Measurements from ENCODE around the gene ACTBL2. TPM values are rescaled to one million over a fixed set of nuclear protein-coding genes. Genes with fewer than 3 reads are reported as not detected.

The ACTBL2 gene
- total RNA-seq, 1 experiment from 2014 or later, result not detected

GRCh38 chr5:57497733-57498132, 15.1 kb upstream of the ACTBL2 start (continued):
- no peak for TF ChIP-seq AFF4 (CRISPR knock-in tag; IDR thresholded peaks at IDR 0.05; ENCODE audit: borderline replicate concordance)
- TF ChIP-seq NFE2L1 (CRISPR knock-in tag; IDR thresholded peaks at IDR 0.05), result no peak
- TF ChIP-seq ZNF317 (CRISPR knock-in tag; IDR thresholded peaks at IDR 0.05; ENCODE audit: borderline replicate concordance, low read depth), result no peak
- TF ChIP-seq IRF2 (CRISPR knock-in tag; IDR thresholded peaks at IDR 0.05; ENCODE audit: borderline replicate concordance, low read depth), result no peak
- TF ChIP-seq ZSCAN18 (CRISPR knock-in tag; IDR thresholded peaks at IDR 0.05), result no peak

GRCh38 chr5:57495285-57496086, 12.9 kb upstream of the ACTBL2 start:
- ATAC-seq (no peak), DNase-seq (ENCODE audit: low spot score) (no peak)
- CTCF ChIA-PET, result interaction anchor here (0.9 kb wide), 1 partner anchor 284 kb away, joined by 3 read pairs; no protein-coding TSS in a partner anchor
- H3K9me3 Mint-ChIP-seq, result peaks cover 4% of the 10 kb centered on the region
- H3K4me1 Mint-ChIP-seq, result peaks cover 19% of the 10 kb centered on the region
- H3K36me3 Mint-ChIP-seq, result no peaks in the 10 kb centered on the region
- no peak overlapping the region for H3K27ac Mint-ChIP-seq
- POLR2A ChIA-PET, result no interaction called here
- H3K4me3 Mint-ChIP-seq, result no peak overlapping the region
- H3K27me3 Mint-ChIP-seq (ENCODE audit: low read depth), result peaks cover 3% of the 10 kb centered on the region; the same call in 1 of the 2 replicates
- TF ChIP-seq STAT6 (CRISPR knock-in tag; conservative IDR thresholded peaks at IDR 0.05; ENCODE audit: low read depth) (no peak), ZNF317 (CRISPR knock-in tag; IDR thresholded peaks at IDR 0.05; ENCODE audit: borderline replicate concordance, low read depth) (no peak), SOX15 (CRISPR knock-in tag; IDR thresholded peaks at IDR 0.05) (no peak), OVOL2 (CRISPR knock-in tag; IDR thresholded peaks at IDR 0.05; ENCODE audit: borderline replicate concordance) (no peak), CDX4 (CRISPR knock-in tag; IDR thresholded peaks at IDR 0.05; ENCODE audit: borderline replicate concordance) (no peak), ZMAT4 (CRISPR knock-in tag; IDR thresholded peaks at IDR 0.05) (no peak), ESRRA (CRISPR knock-in tag; IDR thresholded peaks at IDR 0.05; ENCODE audit: borderline replicate concordance) (no peak), NFE2L1 (CRISPR knock-in tag; IDR thresholded peaks at IDR 0.05) (no peak), JUN (CRISPR knock-in tag; IDR thresholded peaks at IDR 0.05) (no peak), ATF2 (CRISPR knock-in tag; IDR thresholded peaks at IDR 0.05; ENCODE audit: borderline replicate concordance, low read depth) (no peak), ZNF512 (CRISPR knock-in tag; IDR thresholded peaks at IDR 0.05; ENCODE audit: borderline replicate concordance) (no peak), TEAD1 (CRISPR knock-in tag; IDR thresholded peaks at IDR 0.05) (no peak), ZBTB21 (CRISPR knock-in tag; IDR thresholded peaks at IDR 0.05; ENCODE audit: borderline replicate concordance) (no peak), GRHL2 (CRISPR knock-in tag; IDR thresholded peaks at IDR 0.05; ENCODE audit: insufficient replicate concordance, severe bottlenecking) (no peak), ATF6 (CRISPR knock-in tag; IDR thresholded peaks at IDR 0.05) (no peak)

Measured in WTC11 (cell line).